MM.1S (cell line): ENCODE measurements around the gene TP53BP2.

Experiments used
- DNase-seq: peaks from one replicate; pipeline ENCODE4 v3.0.0-alpha.2; 2015
- H2AFZ ChIP-seq: fragments of 300-600 bp; sonication (generic); 2 replicates; pipeline ENCODE4 v1.6.0; 2016; ENCODE audit warnings: antibody characterized with exemption, low read length
- H3F3A ChIP-seq: fragments of 300-600 bp; sonication (generic); 2 replicates; pipeline ENCODE4 v1.6.1; 2016; ENCODE audit warnings: mild to moderate bottlenecking, antibody characterized with exemption, low read length, moderate library complexity, mixed read lengths; ENCODE audit not compliant: insufficient read depth
- H3K27ac ChIP-seq: fragments of 300-600 bp; sonication (generic); 2 replicates; pipeline ENCODE4 v1.5.1; 2016; ENCODE audit warnings: mild to moderate bottlenecking, low read length
- H3K27me3 ChIP-seq: fragments of 300-600 bp; sonication (generic); replicated peaks from 2 replicates; pipeline ENCODE4 v1.6.0; 2016; ENCODE audit warnings: low read length; ENCODE audit not compliant: insufficient read depth
- H3K36me3 ChIP-seq: fragments of 300-600 bp; sonication (generic); replicated peaks from 2 replicates; pipeline ENCODE4 v1.6.1; 2016; ENCODE audit warnings: mild to moderate bottlenecking, low read length, mixed read lengths; ENCODE audit not compliant: insufficient read depth
- H3K4me1 ChIP-seq: fragments of 300-600 bp; sonication (generic); 2 replicates; pipeline ENCODE4 v1.6.1; 2016; ENCODE audit warnings: low read length, mixed read lengths
- H3K4me2 ChIP-seq: fragments of 300-600 bp; sonication (generic); 2 replicates; pipeline ENCODE4 v1.6.0; 2016; ENCODE audit warnings: low read depth, low read length
- H3K4me3 ChIP-seq: fragments of 300-600 bp; sonication (generic); 2 replicates; pipeline ENCODE4 v1.5.1; 2016; ENCODE audit warnings: low read length, mixed read lengths
- H3K79me2 ChIP-seq: fragments of 300-600 bp; sonication (generic); 2 replicates; pipeline ENCODE4 v1.6.1; 2016; ENCODE audit warnings: mixed run types, low read length, mixed read lengths
- H3K9ac ChIP-seq: fragments of 300-600 bp; sonication (generic); 2 replicates; pipeline ENCODE4 v1.6.1; 2016; ENCODE audit warnings: low read length, mixed read lengths
- H3K9me2 ChIP-seq: fragments of 300-600 bp; sonication (generic); replicated peaks from 2 replicates; pipeline ENCODE4 v1.6.1; 2016; ENCODE audit warnings: mild to moderate bottlenecking, low read length, mixed read lengths; ENCODE audit not compliant: insufficient read depth
- H3K9me3 ChIP-seq: fragments of 300-600 bp; sonication (generic); replicated peaks from 2 replicates; pipeline ENCODE4 v1.6.1; 2016; ENCODE audit warnings: mild to moderate bottlenecking, low read length, mixed read lengths; ENCODE audit not compliant: insufficient read depth
- H4K20me1 ChIP-seq: fragments of 300-600 bp; sonication (generic); 2 replicates; pipeline ENCODE4 v1.6.1; 2016; ENCODE audit warnings: mild to moderate bottlenecking, low read length, moderate library complexity, mixed read lengths; ENCODE audit not compliant: insufficient read depth
- EZH2 ChIP-seq: fragments of 300-600 bp; sonication (generic); optimal IDR thresholded peaks from 2 replicates; pipeline ENCODE3; 2017; ENCODE audit warnings: low read depth, mild to moderate bottlenecking, antibody characterized with exemption, low read length, mixed read lengths
- EZH2phosphoT487 ChIP-seq: fragments of 300-600 bp; sonication (generic); IDR thresholded peaks from 2 replicates; pipeline ENCODE4 v1.6.1; 2018; ENCODE audit warnings: antibody characterized with exemption, low read length
- TF ChIP-seq, protein P1 (sequence below): fragments of 300-600 bp; sonication (generic); IDR thresholded peaks from 2 replicates; pipeline ENCODE4 v1.5.1; 2016; ENCODE audit warnings: antibody characterized with exemption, low read length, mixed read lengths

The TP53BP2 gene

DNA sequence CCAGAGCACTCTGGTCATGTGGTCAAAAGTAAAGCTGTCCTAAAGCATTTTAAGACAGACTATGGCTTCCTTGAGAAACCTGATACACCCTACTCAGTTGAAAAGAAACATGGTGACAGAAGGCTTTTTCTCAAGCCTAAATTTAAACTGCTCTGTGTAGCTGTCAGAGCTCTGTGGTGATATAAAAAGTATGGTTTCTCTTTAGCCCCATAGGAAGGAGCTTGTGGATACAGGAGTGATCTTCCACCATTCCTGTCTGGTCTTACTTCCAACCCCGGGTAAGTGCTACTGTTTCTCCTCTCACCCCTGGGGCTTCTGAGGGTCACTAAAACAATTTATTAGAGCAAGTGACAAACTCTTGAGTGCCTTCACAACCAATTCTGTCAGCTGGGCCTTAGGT is 8.5 kb downstream of the TP53BP2 start:
- H3K79me2 ChIP-seq, result peaks cover 89% of the 10 kb centered on the region
- no peak overlapping the region for H3K9ac ChIP-seq
- peak overlapping the region; percentile 17; the same call in 1 of the 2 replicates for H3K27ac ChIP-seq
- H3F3A ChIP-seq, result peaks cover 4% of the 10 kb centered on the region; the same call in 1 of the 2 replicates
- no peak overlapping the region for H2AFZ ChIP-seq
- no peaks in the 10 kb centered on the region for H3K9me2 ChIP-seq
- peak; percentile 50 for DNase-seq
- H3K36me3 ChIP-seq, result no peaks in the 10 kb centered on the region
- H3K4me3 ChIP-seq, result no peak overlapping the region
- no peaks in the 10 kb centered on the region for H4K20me1 ChIP-seq
- TF ChIP-seq EZH2 (no peak), EZH2phosphoT487 (no peak)
- TF ChIP-seq, protein P1, sequence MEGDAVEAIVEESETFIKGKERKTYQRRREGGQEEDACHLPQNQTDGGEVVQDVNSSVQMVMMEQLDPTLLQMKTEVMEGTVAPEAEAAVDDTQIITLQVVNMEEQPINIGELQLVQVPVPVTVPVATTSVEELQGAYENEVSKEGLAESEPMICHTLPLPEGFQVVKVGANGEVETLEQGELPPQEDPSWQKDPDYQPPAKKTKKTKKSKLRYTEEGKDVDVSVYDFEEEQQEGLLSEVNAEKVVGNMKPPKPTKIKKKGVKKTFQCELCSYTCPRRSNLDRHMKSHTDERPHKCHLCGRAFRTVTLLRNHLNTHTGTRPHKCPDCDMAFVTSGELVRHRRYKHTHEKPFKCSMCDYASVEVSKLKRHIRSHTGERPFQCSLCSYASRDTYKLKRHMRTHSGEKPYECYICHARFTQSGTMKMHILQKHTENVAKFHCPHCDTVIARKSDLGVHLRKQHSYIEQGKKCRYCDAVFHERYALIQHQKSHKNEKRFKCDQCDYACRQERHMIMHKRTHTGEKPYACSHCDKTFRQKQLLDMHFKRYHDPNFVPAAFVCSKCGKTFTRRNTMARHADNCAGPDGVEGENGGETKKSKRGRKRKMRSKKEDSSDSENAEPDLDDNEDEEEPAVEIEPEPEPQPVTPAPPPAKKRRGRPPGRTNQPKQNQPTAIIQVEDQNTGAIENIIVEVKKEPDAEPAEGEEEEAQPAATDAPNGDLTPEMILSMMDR, result no peak
- peaks cover 18% of the 10 kb centered on the region for H3K4me1 ChIP-seq
- peak overlapping the region; percentile 18; the same call in 1 of the 2 replicates for H3K4me2 ChIP-seq
- H3K9me3 ChIP-seq, result no peaks in the 10 kb centered on the region
- no peaks in the 10 kb centered on the region for H3K27me3 ChIP-seq

DNA sequence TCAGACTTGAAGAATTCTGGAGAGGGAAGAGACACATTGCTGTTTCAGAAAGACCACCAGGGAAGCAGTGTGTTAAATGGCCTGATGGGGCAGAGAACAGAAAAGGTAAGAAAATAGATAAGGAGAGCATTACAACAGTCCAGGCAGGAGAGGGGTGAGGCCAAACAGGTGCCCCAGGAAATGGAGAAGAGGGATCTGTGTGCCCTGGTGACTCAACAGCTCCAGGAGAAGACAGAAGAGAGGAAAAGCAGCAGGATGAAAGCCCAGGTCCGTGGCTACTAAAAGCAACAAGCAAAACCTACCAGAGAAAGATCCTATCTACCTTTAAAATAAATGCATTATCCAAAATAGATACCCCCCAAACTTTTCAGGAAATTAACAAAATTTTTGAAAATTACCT is 9.2 kb downstream of the TP53BP2 start:
- H3K9me2 ChIP-seq, result no peaks in the 10 kb centered on the region
- H2AFZ ChIP-seq, result no peak overlapping the region
- no peaks in the 10 kb centered on the region for H3K9me3 ChIP-seq
- peak overlapping the region; percentile 18; the same call in 1 of the 2 replicates for H3K4me2 ChIP-seq
- no peaks in the 10 kb centered on the region for H4K20me1 ChIP-seq
- peaks cover 89% of the 10 kb centered on the region for H3K79me2 ChIP-seq
- no peaks in the 10 kb centered on the region for H3K36me3 ChIP-seq
- H3K9ac ChIP-seq, result no peak overlapping the region
- H3K27ac ChIP-seq, result no peak overlapping the region
- TF ChIP-seq EZH2, result no peak
- no peak for TF ChIP-seq EZH2phosphoT487
- TF ChIP-seq, protein P1, result no peak
- no peak for DNase-seq
- H3K27me3 ChIP-seq, result no peaks in the 10 kb centered on the region
- peaks cover 4% of the 10 kb centered on the region; the same call in 1 of the 2 replicates for H3F3A ChIP-seq
- no peak overlapping the region for H3K4me3 ChIP-seq
- H3K4me1 ChIP-seq, result peaks cover 18% of the 10 kb centered on the region

DNA sequence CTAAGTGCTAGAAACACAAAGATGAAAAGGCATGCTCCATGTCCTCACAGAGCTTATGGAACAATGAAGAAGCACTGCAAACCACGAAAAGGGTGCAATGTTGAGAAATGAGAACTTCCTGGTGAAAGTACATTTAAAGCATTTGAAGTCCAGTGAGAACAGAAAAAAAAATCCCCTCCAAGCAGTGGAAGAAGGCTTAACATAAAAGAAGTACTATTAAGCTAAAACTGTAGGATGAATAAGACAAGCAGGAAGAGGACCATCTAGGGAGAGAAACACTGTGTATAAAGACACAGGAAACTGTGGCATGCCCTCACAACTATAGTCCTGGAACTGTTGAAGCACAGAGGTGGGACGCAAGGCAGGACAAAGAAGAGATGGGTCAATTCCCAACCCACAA is 10.0 kb downstream of the TP53BP2 start:
- Histone ChIP-seq H3K27me3 (no peaks in the 10 kb centered on the region), H3K9ac (no peak overlapping the region), H3K4me2 (0 out of 2 replicates have a peak overlapping the region, but pooled peaks have one; percentile 2), H4K20me1 (no peaks in the 10 kb centered on the region), H3K4me1 (peaks cover 18% of the 10 kb centered on the region), H3F3A (peaks cover 4% of the 10 kb centered on the region; the same call in 1 of the 2 replicates), H3K36me3 (no peaks in the 10 kb centered on the region), H2AFZ (no peak overlapping the region), H3K79me2 (peaks cover 82% of the 10 kb centered on the region), H3K27ac (no peak overlapping the region), H3K9me2 (no peaks in the 10 kb centered on the region), H3K9me3 (no peaks in the 10 kb centered on the region), H3K4me3 (no peak overlapping the region)
- DNase-seq, result no peak
- no peak for TF ChIP-seq EZH2phosphoT487
- TF ChIP-seq, protein P1, result no peak
- TF ChIP-seq EZH2, result no peak
